HepG2 (cell line): ENCODE data around the gene CCDC28A. TPM values are rescaled to one million over a fixed set of nuclear protein-coding genes. Genes with fewer than 3 reads are reported as not detected.

Source experiments
- ATAC-seq: fragments of 200-7000 bp; cut with Tn5 transposase; 3 replicates; pipeline ENCODE4 v1.9.1; 2020; ENCODE audit warnings: mild to moderate bottlenecking, moderate library complexity
- BruUV-seq: library from RNA; stranded (reverse); fragments of 400-500 nt; replicated peaks from 2 replicates; lab custom pipeline; 2021; lab: Mats Ljungman, UMichigan
- CTCF ChIA-PET: fragments of 300-600 bp; formaldehyde crosslinking; extraction: SDS; loops from one replicate; lab custom pipeline; 2021; ENCODE audit warnings: low total read pairs, inconsistent platforms, low intra/inter-chr PET ratio; lab: Yijun Ruan, JAX
- POLR2A ChIA-PET: fragments of 350-600 bp; sonication (Branson Sonifier 250); formaldehyde crosslinking; loops from one replicate; lab custom pipeline; 2020; ENCODE audit warnings: antibody characterized with exemption, inconsistent platforms; lab: Yijun Ruan, JAX
- DNase-seq: peaks from one replicate; pipeline ENCODE4 v3.0.0-alpha.2; 2015; ENCODE audit warnings: low spot score
- FAIRE-seq: peaks from 3 replicates; lab custom pipeline; 2011; peaks lifted over from hg19 to GRCh38; lab: Jason Lieb, UNC
- H2AFZ ChIP-seq: one replicate; pipeline ENCODE4 v1.6.1; 2011; ENCODE audit warnings: low read length, inconsistent platforms
- H3K27ac ChIP-seq: fragments of 300-600 bp; 3 replicates; pipeline ENCODE4 v1.8.0; 2011; ENCODE audit warnings: mixed run types, mild to moderate bottlenecking, mixed read lengths, low read length, inconsistent platforms; ENCODE audit not compliant: insufficient read depth; ENCODE audit errors: extremely low read length
- H3K27me3 ChIP-seq, 2 experiments: fragments of 200-600 bp in 1 of 2; 2 replicates in 1 of 2; 3 replicates in 1 of 2; pipeline versions ENCODE4 v1.6.0 to v1.8.0; 2011; ENCODE audit warnings: low read length in 2 of 2, mild to moderate bottlenecking in 2 of 2, moderate library complexity in 2 of 2, inconsistent platforms in 1 of 2; ENCODE audit not compliant: insufficient read depth in 2 of 2, control insufficient read depth in 1 of 2
- H3K36me3 ChIP-seq, 2 experiments: fragments of 200-600 bp in 1 of 2; replicated peaks in 1 of 2; 2 replicates in 1 of 2; 3 replicates in 1 of 2; pipeline versions ENCODE4 v1.5.1 to v1.8.0; 2011; ENCODE audit warnings: low read length in 2 of 2, inconsistent platforms in 1 of 2; ENCODE audit not compliant: insufficient read depth in 2 of 2, control insufficient read depth in 1 of 2
- H3K4me1 ChIP-seq: 2 replicates; pipeline ENCODE4 v1.5.1; 2012; ENCODE audit warnings: low read length, inconsistent platforms; ENCODE audit not compliant: insufficient read depth
- H3K4me2 ChIP-seq: 2 replicates; pipeline ENCODE4 v1.6.0; 2011; ENCODE audit warnings: low read depth, low read length, inconsistent platforms
- H3K4me3 ChIP-seq, 3 experiments: fragments of 200-600 bp in 1 of 3; sonication (generic), shearing (Covaris generic) in 1 of 3; replicated peaks in 1 of 3; 2 replicates each; pipeline ENCODE4 v1.5.1; 2011 to 2016; ENCODE audit warnings: low read length in 3 of 3, inconsistent platforms in 2 of 3, low read depth in 2 of 3, mild to moderate bottlenecking in 2 of 3, control low read depth in 1 of 3, mixed read lengths in 1 of 3; ENCODE audit not compliant: insufficient read depth in 1 of 3
- H3K79me2 ChIP-seq: one replicate; pipeline ENCODE4 v1.6.1; 2011; ENCODE audit warnings: low read length, inconsistent platforms; ENCODE audit not compliant: insufficient read depth
- H3K9ac ChIP-seq: 2 replicates; pipeline ENCODE4 v1.6.0; 2011; ENCODE audit warnings: mild to moderate bottlenecking, low read depth, low read length, inconsistent platforms; ENCODE audit not compliant: insufficient read depth
- H3K9me3 ChIP-seq: 2 replicates; pipeline ENCODE4 v1.5.1; 2012; ENCODE audit warnings: mild to moderate bottlenecking, low read length
- H4K20me1 ChIP-seq: 2 replicates; pipeline ENCODE4 v1.6.0; 2011; ENCODE audit warnings: inconsistent platforms, mild to moderate bottlenecking, low read length, moderate library complexity; ENCODE audit not compliant: insufficient read depth
- CHCHD3 ChIP-seq: sonication (generic); formaldehyde crosslinking; IDR thresholded peaks from 2 replicates; pipeline ENCODE4 v1.8.0; 2022; ENCODE audit warnings: mild to moderate bottlenecking, missing genetic modification reagents, moderate library complexity
- ERF ChIP-seq: IDR thresholded peaks from 2 replicates; pipeline ENCODE4 v1.6.1; 2018; ENCODE audit warnings: missing biosample characterization, missing genetic modification reagents
- HMGXB4 ChIP-seq, 2 experiments: sonication (generic) in 1 of 2; formaldehyde crosslinking in 1 of 2; IDR thresholded peaks; 2 replicates each; pipeline versions ENCODE4 v1.4.0 to v1.6.1; 2018 to 2020; ENCODE audit warnings: missing genetic modification reagents in 2 of 2, borderline replicate concordance in 1 of 2, low read depth in 1 of 2, mild to moderate bottlenecking in 1 of 2, missing biosample characterization in 1 of 2
- KLF13 ChIP-seq: sonication (generic); formaldehyde crosslinking; IDR thresholded peaks from 2 replicates; pipeline ENCODE4 v1.4.0; 2020; ENCODE audit warnings: mild to moderate bottlenecking, missing genetic modification reagents
- MEIS2 ChIP-seq: sonication (generic); formaldehyde crosslinking; IDR thresholded peaks from 2 replicates; pipeline ENCODE4 v1.9.0; 2021; ENCODE audit warnings: mild to moderate bottlenecking, missing genetic modification reagents
- RXRB ChIP-seq: IDR thresholded peaks from 2 replicates; pipeline ENCODE4 v1.6.1; 2016; ENCODE audit warnings: borderline replicate concordance, missing genetic modification reagents, missing compliant biosample characterization
- STAG1 ChIP-seq: sonication (generic); formaldehyde crosslinking; IDR thresholded peaks from 2 replicates; pipeline ENCODE4 v1.4.0; 2020; ENCODE audit warnings: missing genetic modification reagents
- THAP11 ChIP-seq: IDR thresholded peaks from 2 replicates; pipeline ENCODE4 v1.6.1; 2016; ENCODE audit warnings: missing biosample characterization, missing genetic modification reagents
- ZBTB49 ChIP-seq: sonication (generic); formaldehyde crosslinking; IDR thresholded peaks from 2 replicates; pipeline ENCODE4 v1.4.0; 2020; ENCODE audit warnings: missing genetic modification reagents, borderline replicate concordance
- ZHX1 ChIP-seq: sonication (generic); formaldehyde crosslinking; IDR thresholded peaks from 2 replicates; pipeline ENCODE4 v1.8.1; 2022; ENCODE audit warnings: low read depth, mild to moderate bottlenecking, missing genetic modification reagents
- ZNF746 ChIP-seq: sonication (generic); formaldehyde crosslinking; IDR thresholded peaks from 2 replicates; pipeline ENCODE4 v1.8.0; 2022; ENCODE audit warnings: mild to moderate bottlenecking, missing genetic modification reagents
- ZSCAN21 ChIP-seq: sonication (generic); formaldehyde crosslinking; IDR thresholded peaks from 2 replicates; pipeline ENCODE4 v1.8.0; 2022; ENCODE audit warnings: mild to moderate bottlenecking, missing genetic modification reagents, moderate library complexity, borderline replicate concordance
- WGBS: methylation state at CpG from one replicate; pipeline ENCODE4 v1.1.6; 2017; ENCODE audit warnings: low lambda C conversion rate; 5-methylcytosine and 5-hydroxymethylcytosine counted together
- in situ Hi-C: cut with HindIII; loops from 2 replicates; pipeline ENCODE4 v1.10.0; 2017; ENCODE audit warnings: low pct_unique_long_range_greater_than_20kb; ENCODE audit not compliant: extremely low pct_ligation_motif_present
- intact Hi-C: fragments of 100-400 bp; cut with micrococcal nuclease; formaldehyde crosslinking; loops from one replicate; pipeline ENCODE4 v1.10.0; 2022; ENCODE audit not compliant: unreplicated experiment
- polyA plus RNA-seq, 8 experiments: library from polyadenylated mRNA; depleted of rRNA in 3 of 8; stranded (reverse) in 7 of 8; unstranded in 1 of 8; fragments of >200 nt; fragmentation: Illumina TruSeq in 4 of 8; extraction: Trizol in 4 of 8; gene quantifications; 2 replicates each; pipeline versions ENCODE4 v1.2.1 to v1.2.3, GENCODE V29; 2011 to 2016; ENCODE audit warnings: low read depth in 4 of 8, missing spikeins in 1 of 8, mixed read lengths in 1 of 8; ENCODE audit not compliant: insufficient read depth in 1 of 8
- total RNA-seq, 5 experiments: library from RNA; depleted of rRNA; stranded (reverse); fragments of >200 nt; fragmentation: Illumina TruSeq; extraction: Trizol; gene quantifications; 2 replicates each; pipeline ENCODE4 v1.2.3, GENCODE V29; 2016; ENCODE audit warnings: low read depth in 1 of 5
- TF ChIP-seq, protein P1 (sequence below): sonication (generic); formaldehyde crosslinking; IDR thresholded peaks from 2 replicates; pipeline ENCODE4 v1.9.0; 2021; ENCODE audit warnings: missing genetic modification reagents, borderline replicate concordance
- TF ChIP-seq, protein P2 (sequence below): sonication (generic); formaldehyde crosslinking; IDR thresholded peaks from 2 replicates; pipeline ENCODE4 v1.4.0; 2020; ENCODE audit warnings: mild to moderate bottlenecking, missing genetic modification reagents

The CCDC28A gene
- total and polyA plus RNA-seq, 2 of the 13 experiments (the other 11 are each of a cell fraction or from before 2014, with no cell fraction given): 15.8 TPM

- no TSS peak for BruUV-seq
- ATAC-seq (peak; percentile 68), DNase-seq (peak; percentile 70), FAIRE-seq (peak; percentile 67)
- Histone ChIP-seq H3K4me3 (no peak overlapping the region), H2AFZ (no peak overlapping the region), H3K27me3 (peaks cover 0 to 10% of the 10 kb centered on the region in 2 experiments; a peak in 1 of 5 replicates), H3K36me3 (no peaks in the 10 kb centered on the region), H3K27ac (no peak overlapping the region), H4K20me1 (no peaks in the 10 kb centered on the region), H3K79me2 (no peaks in the 10 kb centered on the region), H3K4me1 (peaks cover 49% of the 10 kb centered on the region), H3K4me2 (no peak overlapping the region), H3K9me3 (no peaks in the 10 kb centered on the region), H3K9ac (no peak overlapping the region)
- WGBS: 35% methylated on average over 4 of the region's 4 CpGs
- ChIA-PET POLR2A (interaction anchor here (1.6 kb wide), 1 partner anchor 42 kb away, joined by 4 read pairs; the partner anchor contains the start of gene CCDC28A), CTCF (interaction anchor here (0.7 to 2.6 kb wide), 4 partner anchors 173 to 548 kb away, joined by 3 to 16 read pairs (median 11); partner anchors contain the start of gene REPS1)
- intact Hi-C loops: loop anchor here (1.0 kb wide), 4 partner anchors 172 to 548 kb away; partner anchors contain the start of gene REPS1
- in situ Hi-C loops: loop anchor here (5.0 to 10.0 kb wide), 3 partner anchors 171 to 549 kb away; partner anchors contain the start of gene REPS1
- no peak for TF ChIP-seq RXRB (CRISPR knock-in tag)
- no peak for TF ChIP-seq KLF13
- TF ChIP-seq, protein P1, sequence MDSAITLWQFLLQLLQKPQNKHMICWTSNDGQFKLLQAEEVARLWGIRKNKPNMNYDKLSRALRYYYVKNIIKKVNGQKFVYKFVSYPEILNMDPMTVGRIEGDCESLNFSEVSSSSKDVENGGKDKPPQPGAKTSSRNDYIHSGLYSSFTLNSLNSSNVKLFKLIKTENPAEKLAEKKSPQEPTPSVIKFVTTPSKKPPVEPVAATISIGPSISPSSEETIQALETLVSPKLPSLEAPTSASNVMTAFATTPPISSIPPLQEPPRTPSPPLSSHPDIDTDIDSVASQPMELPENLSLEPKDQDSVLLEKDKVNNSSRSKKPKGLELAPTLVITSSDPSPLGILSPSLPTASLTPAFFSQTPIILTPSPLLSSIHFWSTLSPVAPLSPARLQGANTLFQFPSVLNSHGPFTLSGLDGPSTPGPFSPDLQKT (CRISPR knock-in tag): no peak
- TF ChIP-seq, protein P2, sequence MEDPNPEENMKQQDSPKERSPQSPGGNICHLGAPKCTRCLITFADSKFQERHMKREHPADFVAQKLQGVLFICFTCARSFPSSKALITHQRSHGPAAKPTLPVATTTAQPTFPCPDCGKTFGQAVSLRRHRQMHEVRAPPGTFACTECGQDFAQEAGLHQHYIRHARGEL (CRISPR knock-in tag): no peak
- no peak for TF ChIP-seq ZNF746 (CRISPR knock-in tag)
- TF ChIP-seq HMGXB4 (CRISPR knock-in tag; IDR thresholded peaks at IDR 0.05; ENCODE audit: borderline replicate concordance in 1 of 2, low read depth in 1 of 2): peak; percentile 24 to 42; a peak in 1 of 4 replicates
- no peak for TF ChIP-seq MEIS2
- TF ChIP-seq ZBTB49 (CRISPR knock-in tag): no peak
- TF ChIP-seq THAP11 (CRISPR knock-in tag): peak; percentile 12; the same call in 1 of the 2 replicates
- no peak for TF ChIP-seq CHCHD3
- peak; percentile 89 for TF ChIP-seq STAG1
- no peak for TF ChIP-seq ZHX1 (CRISPR knock-in tag)
- TF ChIP-seq ZSCAN21 (CRISPR knock-in tag): no peak
- TF ChIP-seq ERF: 0 out of 2 replicates have a peak, but pooled peaks have one; percentile 12
These were observed 42.4 kb downstream of the CCDC28A start for GRCh38 chr6:138815797-138816528.
